SK-N-SH treated with all-trans-retinoic acid at 6 μM for 48 hours (cell line): ENCODE results near the gene PRKCE.

ENCODE experiments used
- ATAC-seq: fragments of 200-7000 bp; cut with Tn5 transposase; 3 replicates; pipeline ENCODE4 v1.9.1; 2020; ENCODE audit warnings: mild to moderate bottlenecking, moderate library complexity
- ARNTL ChIP-seq: fragments of 450-650 bp; formaldehyde crosslinking; IDR thresholded peaks from 2 replicates; pipeline ENCODE4 v1.5.0; 2020; ENCODE audit warnings: low read depth, mild to moderate bottlenecking, moderate library complexity, borderline replicate concordance
- BACH2 ChIP-seq: fragments of 250-450 bp; sonication (Bioruptor Pico); IDR thresholded peaks from 2 replicates; pipeline ENCODE4 v1.9.0; 2021; ENCODE audit warnings: mild to moderate bottlenecking, borderline replicate concordance
- CSDC2 ChIP-seq: fragments of 250-450 bp; sonication (Bioruptor Pico); IDR thresholded peaks from 2 replicates; pipeline ENCODE4 v1.5.0; 2020; ENCODE audit warnings: mild to moderate bottlenecking, moderate library complexity
- GLIS3 ChIP-seq: fragments of 250-450 bp; sonication (Bioruptor Pico); IDR thresholded peaks from 2 replicates; pipeline ENCODE4 v1.5.0; 2020; ENCODE audit warnings: mild to moderate bottlenecking, moderate library complexity
- ISL1 ChIP-seq: fragments of 250-450 bp; sonication (Bioruptor Pico); IDR thresholded peaks from 2 replicates; pipeline ENCODE4 v2.1.2; 2022; ENCODE audit warnings: mild to moderate bottlenecking, moderate library complexity
- OSR1 ChIP-seq: fragments of 250-450 bp; sonication (Bioruptor Pico); IDR thresholded peaks from 2 replicates; pipeline ENCODE4 v1.8.0; 2022; ENCODE audit warnings: moderate library complexity, mild to moderate bottlenecking, inconsistent platforms
- POU6F1 ChIP-seq: fragments of 250-450 bp; sonication (Bioruptor Pico); IDR thresholded peaks from 2 replicates; pipeline ENCODE4 v1.8.0; 2021; ENCODE audit warnings: low read depth, mild to moderate bottlenecking, moderate library complexity, borderline replicate concordance
- PPARA ChIP-seq: fragments of 250-450 bp; sonication (Bioruptor Pico); IDR thresholded peaks from 2 replicates; pipeline ENCODE4 v1.5.0; 2020; ENCODE audit warnings: mild to moderate bottlenecking, borderline replicate concordance
- RARB ChIP-seq: fragments of 250-450 bp; sonication (Bioruptor Pico); IDR thresholded peaks from 2 replicates; pipeline ENCODE4 v1.8.0; 2021; ENCODE audit warnings: mild to moderate bottlenecking, moderate library complexity
- SNAI2 ChIP-seq: fragments of 250-450 bp; sonication (Bioruptor Pico); IDR thresholded peaks from 2 replicates; pipeline ENCODE4 v1.5.0; 2020; ENCODE audit warnings: mild to moderate bottlenecking, moderate library complexity
- TCF4 ChIP-seq: fragments of 250-450 bp; sonication (Bioruptor Pico); IDR thresholded peaks from 2 replicates; pipeline ENCODE4 v1.8.0; 2021; ENCODE audit warnings: mild to moderate bottlenecking, moderate library complexity, borderline replicate concordance
- TOX ChIP-seq: fragments of 250-450 bp; sonication (Bioruptor Pico); IDR thresholded peaks from 2 replicates; pipeline ENCODE4 v1.8.0; 2021; ENCODE audit warnings: mild to moderate bottlenecking, moderate library complexity, borderline replicate concordance
- ZC3H10 ChIP-seq: fragments of 250-450 bp; sonication (Bioruptor Pico); IDR thresholded peaks from 2 replicates; pipeline ENCODE4 v1.5.1; 2021; ENCODE audit warnings: mild to moderate bottlenecking, moderate library complexity
- ZFP3 ChIP-seq: fragments of 250-450 bp; sonication (Bioruptor Pico); IDR thresholded peaks from 2 replicates; pipeline ENCODE4 v1.5.0; 2020; ENCODE audit warnings: mild to moderate bottlenecking, moderate library complexity
- ZNF565 ChIP-seq: fragments of 450-650 bp; formaldehyde crosslinking; conservative IDR thresholded peaks from 2 replicates; pipeline ENCODE4 v1.5.0; 2020; ENCODE audit warnings: low read depth, mild to moderate bottlenecking, moderate library complexity
- ZNF70 ChIP-seq: fragments of 450-650 bp; formaldehyde crosslinking; IDR thresholded peaks from 2 replicates; pipeline ENCODE4 v1.5.0; 2020; ENCODE audit warnings: mild to moderate bottlenecking, moderate library complexity
- TF ChIP-seq, protein P1 (sequence below): fragments of 250-450 bp; sonication (Bioruptor Pico); IDR thresholded peaks from 2 replicates; pipeline ENCODE4 v1.5.0; 2020; ENCODE audit warnings: mild to moderate bottlenecking, moderate library complexity
- TF ChIP-seq, protein P2 (sequence below): fragments of 250-450 bp; sonication (Bioruptor Pico); IDR thresholded peaks from 2 replicates; pipeline ENCODE4 v1.8.0; 2020; ENCODE audit warnings: mild to moderate bottlenecking, moderate library complexity, borderline replicate concordance
- TF ChIP-seq, protein P3 (sequence below): fragments of 250-450 bp; sonication (Bioruptor Pico); IDR thresholded peaks from 2 replicates; pipeline ENCODE4 v1.5.1; 2020; ENCODE audit warnings: low read depth, mild to moderate bottlenecking, moderate library complexity
- TF ChIP-seq, protein P4 (sequence below): fragments of 250-450 bp; sonication (Bioruptor Pico); IDR thresholded peaks from 2 replicates; pipeline ENCODE4 v1.5.1; 2021; ENCODE audit warnings: mild to moderate bottlenecking, moderate library complexity

Gene PRKCE

GRCh38 chr2:45952591-45952990 is 301.1 kb downstream of the PRKCE start:
- no peak for ATAC-seq
- TF ChIP-seq ZNF565 (CRISPR knock-in tag), result no peak
- no peak for TF ChIP-seq ZNF70 (CRISPR knock-in tag)
- TF ChIP-seq POU6F1, result no peak
- no peak for TF ChIP-seq GLIS3 (CRISPR knock-in tag)
- TF ChIP-seq, protein P1, sequence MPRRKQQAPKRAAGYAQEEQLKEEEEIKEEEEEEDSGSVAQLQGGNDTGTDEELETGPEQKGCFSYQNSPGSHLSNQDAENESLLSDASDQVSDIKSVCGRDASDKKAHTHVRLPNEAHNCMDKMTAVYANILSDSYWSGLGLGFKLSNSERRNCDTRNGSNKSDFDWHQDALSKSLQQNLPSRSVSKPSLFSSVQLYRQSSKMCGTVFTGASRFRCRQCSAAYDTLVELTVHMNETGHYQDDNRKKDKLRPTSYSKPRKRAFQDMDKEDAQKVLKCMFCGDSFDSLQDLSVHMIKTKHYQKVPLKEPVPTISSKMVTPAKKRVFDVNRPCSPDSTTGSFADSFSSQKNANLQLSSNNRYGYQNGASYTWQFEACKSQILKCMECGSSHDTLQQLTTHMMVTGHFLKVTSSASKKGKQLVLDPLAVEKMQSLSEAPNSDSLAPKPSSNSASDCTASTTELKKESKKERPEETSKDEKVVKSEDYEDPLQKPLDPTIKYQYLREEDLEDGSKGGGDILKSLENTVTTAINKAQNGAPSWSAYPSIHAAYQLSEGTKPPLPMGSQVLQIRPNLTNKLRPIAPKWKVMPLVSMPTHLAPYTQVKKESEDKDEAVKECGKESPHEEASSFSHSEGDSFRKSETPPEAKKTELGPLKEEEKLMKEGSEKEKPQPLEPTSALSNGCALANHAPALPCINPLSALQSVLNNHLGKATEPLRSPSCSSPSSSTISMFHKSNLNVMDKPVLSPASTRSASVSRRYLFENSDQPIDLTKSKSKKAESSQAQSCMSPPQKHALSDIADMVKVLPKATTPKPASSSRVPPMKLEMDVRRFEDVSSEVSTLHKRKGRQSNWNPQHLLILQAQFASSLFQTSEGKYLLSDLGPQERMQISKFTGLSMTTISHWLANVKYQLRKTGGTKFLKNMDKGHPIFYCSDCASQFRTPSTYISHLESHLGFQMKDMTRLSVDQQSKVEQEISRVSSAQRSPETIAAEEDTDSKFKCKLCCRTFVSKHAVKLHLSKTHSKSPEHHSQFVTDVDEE (CRISPR knock-in tag), result no peak
- no peak for TF ChIP-seq BACH2 (CRISPR knock-in tag)
- TF ChIP-seq TOX, result no peak
- TF ChIP-seq RARB (CRISPR knock-in tag), result no peak
- TF ChIP-seq, protein P2, sequence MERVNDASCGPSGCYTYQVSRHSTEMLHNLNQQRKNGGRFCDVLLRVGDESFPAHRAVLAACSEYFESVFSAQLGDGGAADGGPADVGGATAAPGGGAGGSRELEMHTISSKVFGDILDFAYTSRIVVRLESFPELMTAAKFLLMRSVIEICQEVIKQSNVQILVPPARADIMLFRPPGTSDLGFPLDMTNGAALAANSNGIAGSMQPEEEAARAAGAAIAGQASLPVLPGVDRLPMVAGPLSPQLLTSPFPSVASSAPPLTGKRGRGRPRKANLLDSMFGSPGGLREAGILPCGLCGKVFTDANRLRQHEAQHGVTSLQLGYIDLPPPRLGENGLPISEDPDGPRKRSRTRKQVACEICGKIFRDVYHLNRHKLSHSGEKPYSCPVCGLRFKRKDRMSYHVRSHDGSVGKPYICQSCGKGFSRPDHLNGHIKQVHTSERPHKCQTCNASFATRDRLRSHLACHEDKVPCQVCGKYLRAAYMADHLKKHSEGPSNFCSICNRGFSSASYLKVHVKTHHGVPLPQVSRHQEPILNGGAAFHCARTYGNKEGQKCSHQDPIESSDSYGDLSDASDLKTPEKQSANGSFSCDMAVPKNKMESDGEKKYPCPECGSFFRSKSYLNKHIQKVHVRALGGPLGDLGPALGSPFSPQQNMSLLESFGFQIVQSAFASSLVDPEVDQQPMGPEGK (CRISPR knock-in tag), result no peak
- no peak for TF ChIP-seq OSR1 (CRISPR knock-in tag)
- no peak for TF ChIP-seq TCF4 (CRISPR knock-in tag)
- TF ChIP-seq SNAI2, result no peak
- no peak for TF ChIP-seq ARNTL (CRISPR knock-in tag)
- no peak for TF ChIP-seq ISL1 (CRISPR knock-in tag)

GRCh38 chr2:45953376-45954027 is 302.0 kb downstream of the PRKCE start:
- ATAC-seq, result no peak
- no peak for TF ChIP-seq ISL1 (CRISPR knock-in tag)
- TF ChIP-seq ZNF70 (CRISPR knock-in tag), result no peak
- no peak for TF ChIP-seq ARNTL (CRISPR knock-in tag)
- no peak for TF ChIP-seq ZFP3 (CRISPR knock-in tag)
- TF ChIP-seq OSR1 (CRISPR knock-in tag), result no peak
- no peak for TF ChIP-seq GLIS3 (CRISPR knock-in tag)
- TF ChIP-seq, protein P3, sequence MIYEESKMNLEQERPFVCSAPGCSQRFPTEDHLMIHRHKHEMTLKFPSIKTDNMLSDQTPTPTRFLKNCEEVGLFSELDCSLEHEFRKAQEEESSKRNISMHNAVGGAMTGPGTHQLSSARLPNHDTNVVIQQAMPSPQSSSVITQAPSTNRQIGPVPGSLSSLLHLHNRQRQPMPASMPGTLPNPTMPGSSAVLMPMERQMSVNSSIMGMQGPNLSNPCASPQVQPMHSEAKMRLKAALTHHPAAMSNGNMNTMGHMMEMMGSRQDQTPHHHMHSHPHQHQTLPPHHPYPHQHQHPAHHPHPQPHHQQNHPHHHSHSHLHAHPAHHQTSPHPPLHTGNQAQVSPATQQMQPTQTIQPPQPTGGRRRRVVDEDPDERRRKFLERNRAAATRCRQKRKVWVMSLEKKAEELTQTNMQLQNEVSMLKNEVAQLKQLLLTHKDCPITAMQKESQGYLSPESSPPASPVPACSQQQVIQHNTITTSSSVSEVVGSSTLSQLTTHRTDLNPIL (CRISPR knock-in tag), result no peak
- TF ChIP-seq PPARA (CRISPR knock-in tag), result no peak
- no peak for TF ChIP-seq ZC3H10
- TF ChIP-seq, protein P4, sequence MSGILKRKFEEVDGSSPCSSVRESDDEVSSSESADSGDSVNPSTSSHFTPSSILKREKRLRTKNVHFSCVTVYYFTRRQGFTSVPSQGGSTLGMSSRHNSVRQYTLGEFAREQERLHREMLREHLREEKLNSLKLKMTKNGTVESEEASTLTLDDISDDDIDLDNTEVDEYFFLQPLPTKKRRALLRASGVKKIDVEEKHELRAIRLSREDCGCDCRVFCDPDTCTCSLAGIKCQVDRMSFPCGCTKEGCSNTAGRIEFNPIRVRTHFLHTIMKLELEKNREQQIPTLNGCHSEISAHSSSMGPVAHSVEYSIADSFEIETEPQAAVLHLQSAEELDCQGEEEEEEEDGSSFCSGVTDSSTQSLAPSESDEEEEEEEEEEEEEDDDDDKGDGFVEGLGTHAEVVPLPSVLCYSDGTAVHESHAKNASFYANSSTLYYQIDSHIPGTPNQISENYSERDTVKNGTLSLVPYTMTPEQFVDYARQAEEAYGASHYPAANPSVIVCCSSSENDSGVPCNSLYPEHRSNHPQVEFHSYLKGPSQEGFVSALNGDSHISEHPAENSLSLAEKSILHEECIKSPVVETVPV, result no peak
- TF ChIP-seq CSDC2 (CRISPR knock-in tag), result no peak
- TF ChIP-seq BACH2 (CRISPR knock-in tag), result no peak
- TF ChIP-seq RARB (CRISPR knock-in tag), result no peak
- TF ChIP-seq TCF4 (CRISPR knock-in tag), result no peak
- no peak for TF ChIP-seq POU6F1
- TF ChIP-seq, protein P1 (CRISPR knock-in tag), result no peak
